GM12891 (cell line): Measurements from ENCODE around the gene DLK1.

Source experiments
- PAX5 ChIP-seq: IDR thresholded peaks from 2 replicates; pipeline ENCODE4 v1.6.1; 2011; ENCODE audit warnings: low read length, moderate library complexity, mild to moderate bottlenecking; ENCODE audit not compliant: insufficient read depth, severe bottlenecking
- POLR2A ChIP-seq: IDR thresholded peaks from 2 replicates; pipeline ENCODE4 v1.6.1; 2011; ENCODE audit warnings: low read depth, low read length, control low read depth
- POLR2AphosphoS5 ChIP-seq: IDR thresholded peaks from 2 replicates; pipeline ENCODE4 v1.6.1; 2011; ENCODE audit warnings: low read depth, low read length, control low read depth
- SPI1 ChIP-seq: IDR thresholded peaks from 2 replicates; pipeline ENCODE4 v1.6.1; 2011; ENCODE audit warnings: low read depth, low read length, control low read depth
- TAF1 ChIP-seq: IDR thresholded peaks from 2 replicates; pipeline ENCODE4 v1.6.1; 2011; ENCODE audit warnings: low read depth, low read length, control low read depth

DNA sequence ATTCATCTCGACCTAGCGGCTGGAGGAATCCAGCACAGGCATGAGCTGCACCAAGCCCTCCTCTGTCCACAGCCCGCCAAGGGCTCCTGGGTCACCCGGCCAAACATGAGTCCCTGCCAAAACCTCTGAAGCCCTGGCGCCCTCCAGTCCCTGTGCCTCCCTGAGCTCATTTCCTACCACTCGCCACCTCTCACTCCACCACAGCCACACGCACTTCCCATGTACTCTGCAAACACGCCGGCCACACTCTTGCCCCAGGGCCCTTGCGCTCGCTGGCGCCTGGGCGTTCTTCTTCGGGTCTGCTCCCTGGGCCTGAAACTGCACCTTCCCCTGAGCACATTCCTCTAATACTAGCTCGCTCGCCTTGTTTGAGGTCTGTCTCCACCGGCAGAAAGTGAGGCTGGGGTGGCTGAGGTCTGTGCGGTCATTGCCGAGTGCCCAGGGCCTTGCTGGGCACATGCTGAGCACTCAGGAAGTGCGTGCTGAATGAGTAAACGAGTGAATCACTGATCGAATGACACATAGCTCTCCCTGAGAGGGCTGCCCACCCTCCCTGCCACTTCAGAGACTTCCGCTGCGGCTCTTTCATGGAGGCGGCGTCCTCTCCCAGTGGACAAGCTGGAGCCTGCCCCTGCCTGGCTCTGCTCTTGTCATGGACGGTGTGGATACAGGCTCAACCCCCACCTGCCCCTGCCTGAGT, 33.7 kb upstream of the DLK1 start:
- no peak for TF ChIP-seq POLR2A
- TF ChIP-seq POLR2AphosphoS5, result no peak
- TF ChIP-seq TAF1, result no peak
- no peak for TF ChIP-seq SPI1
- TF ChIP-seq PAX5, result no peak
